ENCODE measurements around the gene PATJ. TPM values are rescaled to one million over a fixed set of nuclear protein-coding genes. Genes with fewer than 3 reads are reported as not detected.
A peak's percentile ranks its signal among the peaks of the same experiment; 100 is the strongest.

The PATJ gene
- total RNA-seq, 1 experiment from 2014 or later = 47.3 TPM

- 0 out of 7 replicates have a peak, but pooled peaks cover 0 to 5% (median 0%) of the 10 kb centered on the region in 3 experiments for H3K36me3 Mint-ChIP-seq (ENCODE audit: insufficient read depth in 1 of 3, low read depth in 3 of 3)
- H3K23me2 ChIP-seq (ENCODE audit: insufficient read length, low read depth, low read length, poor library complexity, severe bottlenecking) = no peaks in the 10 kb centered on the region
Observed at GRCh38 chr1:62012836-62013235, 270.6 kb downstream of the PATJ start.

More at GRCh38 chr1:62012836-62013235, 270.6 kb downstream of the PATJ start:
- no peak overlapping the region for H3K14ac ChIP-seq (ENCODE audit: insufficient read depth, low read length)
- no peaks in the 10 kb centered on the region for H3K4me1 ChIP-seq (ENCODE audit: insufficient read depth, low read length)
- no peak overlapping the region for H3K4me2 ChIP-seq (ENCODE audit: insufficient read depth, insufficient read length, low read length)
- no peak overlapping the region for H3K56ac ChIP-seq (ENCODE audit: insufficient read length, low read depth, low read length)
- WGBS (ENCODE audit: extremely low coverage, insufficient read length, low lambda C conversion rate) = no CpG with 5 or more reads among the region's 6 CpGs
- no peak overlapping the region for H4K5ac ChIP-seq (ENCODE audit: insufficient read length, low read depth, low read length)
- no peak overlapping the region for H4K8ac ChIP-seq (replicated peaks; ENCODE audit: insufficient read length, low read depth, low read length)
- no peaks in the 10 kb centered on the region for H3K9me3 Mint-ChIP-seq
- H3K23ac ChIP-seq (ENCODE audit: insufficient read length, low read depth, low read length) = no peak overlapping the region
- H3T11ph ChIP-seq (ENCODE audit: low read length) = no peak overlapping the region
- no peaks in the 10 kb centered on the region for H3K27me3 Mint-ChIP-seq (ENCODE audit: low read depth)
- H3K9ac ChIP-seq (ENCODE audit: extremely low read depth, insufficient read length, low read length) = no peak overlapping the region
- no peak overlapping the region for H3K27ac ChIP-seq (ENCODE audit: insufficient read length, low read depth, low read length)
- H2AFZ ChIP-seq (ENCODE audit: low read length) = no peak overlapping the region
- H4K91ac ChIP-seq (ENCODE audit: insufficient read length, low read depth, low read length) = no peak overlapping the region
- no peak overlapping the region for H2BK20ac ChIP-seq (ENCODE audit: low read depth, low read length, poor library complexity, severe bottlenecking)
- peak overlapping the region in 2 of 3 experiments; percentile 11 to 20; a peak in 3 of 7 replicates for H3K27ac Mint-ChIP-seq
- DNase-seq = no peak
- H3K4ac ChIP-seq (ENCODE audit: low read depth, low read length) = no peak overlapping the region
- peaks cover 0 to 6% of the 10 kb centered on the region in 2 experiments; a peak in 3 of 4 replicates for H3K4me1 Mint-ChIP-seq
- no peak overlapping the region for H2BK12ac ChIP-seq (ENCODE audit: insufficient read length, low read depth, low read length)
- H2AK5ac ChIP-seq (ENCODE audit: insufficient read length, low read length) = no peak overlapping the region
- H2BK5ac ChIP-seq (ENCODE audit: insufficient read length, low read length) = no peak overlapping the region
- no peak overlapping the region for H3K18ac ChIP-seq (ENCODE audit: insufficient read length, low read depth, low read length)
- no peak overlapping the region for H2BK120ac ChIP-seq (ENCODE audit: low read depth, low read length, poor library complexity, severe bottlenecking)
- H4K20me1 ChIP-seq (ENCODE audit: control insufficient read depth, insufficient read depth, insufficient read length) = no peaks in the 10 kb centered on the region
- H3K79me1 ChIP-seq (ENCODE audit: insufficient read depth, low read depth, low read length, poor library complexity, severe bottlenecking) = no peaks in the 10 kb centered on the region
- no peaks in the 10 kb centered on the region for H3K79me2 ChIP-seq (ENCODE audit: insufficient read depth, low read length)
- H3K9me3 ChIP-seq (ENCODE audit: control insufficient read depth, low read depth, low read length) = no peaks in the 10 kb centered on the region
- no peak overlapping the region for H3K4me3 Mint-ChIP-seq
- H2BK15ac ChIP-seq (ENCODE audit: low read depth, low read length) = no peak overlapping the region
- no peak for TF ChIP-seq CTCF (conservative IDR thresholded peaks at IDR 0.05)
- no peaks in the 10 kb centered on the region for H3K27me3 ChIP-seq (ENCODE audit: insufficient read depth, low read length)

All from H9 (cell line).